ENCODE results near the gene DDX23.
A peak's percentile ranks its signal among the peaks of the same experiment; 100 is the strongest.
"Not testable (repeated sequence)": the region's sequence is repeated elsewhere in the genome, so short reads cannot be mapped to it uniquely, and the experiment has no call there.

The DDX23 gene

GRCh38 chr12:48851883-48852733 lies at the start of gene DDX23:
TSS of gene DDX23 (minus strand) at chr12:48852163. CDS start at chr12:48845782, 6,381 bp downstream.
- peak; percentile 66 for DNase-seq (ENCODE audit: low read depth)

GRCh38 chr12:48901278-48901677 lies 49.3 kb upstream of the DDX23 start:
- no peak for DNase-seq (ENCODE audit: low read depth)

- no peak for DNase-seq (ENCODE audit: low read depth)
Observed at GRCh38 chr12:48899651-48900050, 47.7 kb upstream of the DDX23 start.

GRCh38 chr12:48894271-48894670 lies 42.3 kb upstream of the DDX23 start:
- no peak for DNase-seq (ENCODE audit: low read depth)

- peak; percentile 61 for DNase-seq (ENCODE audit: low read depth)
Observed at GRCh38 chr12:48890657-48891418, 38.9 kb upstream of the DDX23 start.

- DNase-seq (ENCODE audit: low read depth): no peak
Observed at GRCh38 chr12:48889679-48890078, 37.7 kb upstream of the DDX23 start.

- DNase-seq (ENCODE audit: low read depth): no peak
Observed at GRCh38 chr12:48883305-48884161, 31.6 kb upstream of the DDX23 start.

- no peak for DNase-seq (ENCODE audit: low read depth)
Observed at GRCh38 chr12:48882972-48883304, 31.0 kb upstream of the DDX23 start.

GRCh38 chr12:48882315-48882687 lies 30.3 kb upstream of the DDX23 start:
- DNase-seq (ENCODE audit: low read depth): no peak

GRCh38 chr12:48881686-48882314 lies 29.8 kb upstream of the DDX23 start:
- no peak for DNase-seq (ENCODE audit: low read depth)

- DNase-seq (ENCODE audit: low read depth): no peak
Observed at GRCh38 chr12:48880647-48881046, 28.7 kb upstream of the DDX23 start.

- DNase-seq (ENCODE audit: low read depth): no peak
Observed at GRCh38 chr12:48878548-48878947, 26.6 kb upstream of the DDX23 start.

GRCh38 chr12:48875944-48876515 lies 24.1 kb upstream of the DDX23 start:
- DNase-seq (ENCODE audit: low read depth): no peak

- DNase-seq (ENCODE audit: low read depth): not testable (repeated sequence)
Observed at GRCh38 chr12:48873534-48873933, 21.6 kb upstream of the DDX23 start.

GRCh38 chr12:48873096-48873495 lies 21.1 kb upstream of the DDX23 start:
- no peak for DNase-seq (ENCODE audit: low read depth)

- no peak for DNase-seq (ENCODE audit: low read depth)
Observed at GRCh38 chr12:48869191-48869590, 17.2 kb upstream of the DDX23 start.

- no peak for DNase-seq (ENCODE audit: low read depth)
Observed at GRCh38 chr12:48868451-48868850, 16.5 kb upstream of the DDX23 start.

GRCh38 chr12:48866052-48866711 lies 14.2 kb upstream of the DDX23 start:
- DNase-seq (ENCODE audit: low read depth): no peak

GRCh38 chr12:48865281-48866051 lies 13.5 kb upstream of the DDX23 start, which contains the start of gene RND1:
TSS of gene RND1 (minus strand) at chr12:48865870. CDS start at chr12:48865767, 103 bp downstream.
- peak; percentile 46 for DNase-seq (ENCODE audit: low read depth)

GRCh38 chr12:48863291-48863690 lies 11.3 kb upstream of the DDX23 start:
- DNase-seq (ENCODE audit: low read depth): no peak

All from stimulated activated CD8-positive, alpha-beta memory T cell treated with anti-CD3 and anti-CD28 coated beads, Interleukin-15, amount 100 ng/mL, for 24 hours (primary cell).